ENCODE results near the gene FANCL.
A peak's percentile ranks its signal among the peaks of the same experiment; 100 is the strongest.
"Not testable (repeated sequence)": the region's sequence is repeated elsewhere in the genome, so short reads cannot be mapped to it uniquely, and the experiment has no call there.

FANCL gene

DNA sequence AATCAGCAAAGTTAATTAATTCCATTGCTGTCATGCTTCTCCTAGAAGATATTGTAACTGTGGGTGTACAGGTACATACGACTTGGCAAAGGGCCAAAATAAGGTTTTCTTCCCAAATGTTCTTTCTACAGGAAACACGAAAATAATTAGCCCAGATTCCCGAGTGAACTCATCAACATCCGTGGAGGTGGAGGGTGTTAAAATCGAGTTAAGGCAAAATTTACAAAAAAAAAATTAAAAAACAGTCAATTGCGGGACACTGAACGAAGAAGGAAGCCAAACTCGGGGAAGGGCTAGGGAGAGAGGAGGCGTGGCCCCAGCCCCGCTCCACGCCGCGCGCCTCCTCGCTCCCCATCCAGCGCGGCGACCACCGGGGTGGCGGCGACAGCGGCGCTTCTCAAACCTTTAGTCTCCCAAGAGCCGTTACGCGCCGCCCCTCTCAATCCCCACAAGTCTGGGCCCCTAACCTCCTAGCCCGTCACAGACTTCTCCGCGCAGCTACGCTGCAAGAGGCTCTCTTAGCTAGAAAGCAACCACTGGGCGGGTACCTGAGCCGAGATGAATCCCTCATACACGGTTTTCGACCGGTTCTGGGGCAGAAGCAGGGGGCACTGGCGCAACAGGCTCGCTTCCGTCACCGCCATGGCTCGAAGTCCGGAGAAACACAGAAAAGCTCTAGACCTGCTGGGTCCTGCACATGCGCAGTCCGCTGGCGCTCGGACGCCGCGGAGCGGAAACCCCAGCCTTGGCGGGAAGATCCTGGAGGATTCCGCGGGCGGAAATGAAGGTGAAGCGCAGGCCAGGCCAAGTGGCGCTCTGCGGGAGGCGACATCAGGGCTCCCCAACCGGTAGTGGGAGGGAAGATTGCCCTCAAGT, at the start of gene FANCL:
Gene FANCL, minus strand, starts transcription at position 656 of the 876 bp plus-strand sequence. Its CDS starts 12 bp downstream, at position 644.
- peak; percentile 34 for DNase-seq

DNA sequence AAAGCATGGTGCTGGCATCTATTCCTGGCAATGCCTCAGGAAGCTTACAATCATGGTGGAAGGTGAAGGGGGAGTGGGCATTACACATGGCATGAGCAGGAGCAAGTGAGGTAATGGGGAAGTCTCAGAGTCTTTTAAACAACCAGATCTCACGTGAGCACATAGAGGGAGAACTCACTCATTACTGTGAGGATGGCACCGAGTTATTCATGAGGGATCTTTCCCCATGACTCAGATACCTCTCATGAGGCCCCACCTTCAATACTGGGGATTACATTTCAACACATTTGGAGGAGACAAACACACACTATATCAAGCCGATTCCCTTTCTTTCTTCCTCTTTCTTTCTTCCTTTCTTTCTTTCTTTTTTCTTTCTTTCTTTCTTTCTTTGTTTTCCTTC, 47.9 kb upstream of the FANCL start:
- no peak for DNase-seq

DNA sequence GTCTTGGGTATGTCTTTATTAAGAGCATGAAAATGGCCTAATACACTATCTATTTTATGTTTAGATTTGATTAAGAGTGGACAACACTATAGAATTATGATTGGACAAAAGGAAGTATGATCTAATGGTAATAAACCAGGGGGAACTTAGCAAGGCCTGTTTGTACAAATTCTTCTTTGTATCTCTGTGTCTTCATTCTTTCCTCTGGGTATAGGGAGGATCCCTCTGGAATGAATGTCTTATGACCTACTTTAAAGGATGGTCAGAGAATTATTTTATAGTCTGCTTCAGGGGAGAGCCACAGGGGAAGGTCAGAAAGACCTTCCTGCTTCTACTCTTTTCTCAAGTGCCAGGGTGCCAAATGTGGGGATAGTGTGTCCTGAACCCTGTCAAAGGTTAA, 42.8 kb upstream of the FANCL start:
- no peak for DNase-seq

GRCh38 chr2:58275144-58275543, 34.0 kb upstream of the FANCL start:
- DNase-seq: not testable (repeated sequence)

GRCh38 chr2:58271826-58272225, 30.7 kb upstream of the FANCL start:
- DNase-seq: no peak

GRCh38 chr2:58268685-58269084, 27.6 kb upstream of the FANCL start:
- no peak for DNase-seq

GRCh38 chr2:58266211-58266610, 25.1 kb upstream of the FANCL start:
- no peak for DNase-seq

DNA sequence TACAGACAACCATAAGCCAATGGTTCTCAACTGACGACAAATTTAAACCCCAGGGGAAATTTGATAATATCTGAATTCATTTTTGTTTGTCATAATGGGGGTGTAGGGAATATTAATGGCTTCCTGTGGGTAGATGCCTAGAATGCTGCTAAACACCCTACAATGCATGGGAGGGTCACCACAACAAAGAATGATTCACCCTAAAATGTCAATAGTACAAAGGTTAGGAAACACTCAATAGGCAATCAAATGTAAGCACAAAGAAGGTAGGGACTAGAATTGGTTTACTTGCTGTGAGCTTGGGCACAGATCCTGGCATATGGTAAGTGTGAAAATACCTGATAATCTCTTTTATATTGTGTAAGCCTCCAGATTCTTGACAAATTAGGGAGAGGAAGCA, 20.1 kb upstream of the FANCL start:
- DNase-seq: no peak

GRCh38 chr2:58258456-58258855, 17.3 kb upstream of the FANCL start:
- DNase-seq: not testable (repeated sequence)

- not testable (repeated sequence) for DNase-seq
These were observed 10.4 kb upstream of the FANCL start for GRCh38 chr2:58251331-58252201.

GRCh38 chr2:58241546-58241864, 380 bp upstream of the FANCL start:
- DNase-seq: no peak

DNA sequence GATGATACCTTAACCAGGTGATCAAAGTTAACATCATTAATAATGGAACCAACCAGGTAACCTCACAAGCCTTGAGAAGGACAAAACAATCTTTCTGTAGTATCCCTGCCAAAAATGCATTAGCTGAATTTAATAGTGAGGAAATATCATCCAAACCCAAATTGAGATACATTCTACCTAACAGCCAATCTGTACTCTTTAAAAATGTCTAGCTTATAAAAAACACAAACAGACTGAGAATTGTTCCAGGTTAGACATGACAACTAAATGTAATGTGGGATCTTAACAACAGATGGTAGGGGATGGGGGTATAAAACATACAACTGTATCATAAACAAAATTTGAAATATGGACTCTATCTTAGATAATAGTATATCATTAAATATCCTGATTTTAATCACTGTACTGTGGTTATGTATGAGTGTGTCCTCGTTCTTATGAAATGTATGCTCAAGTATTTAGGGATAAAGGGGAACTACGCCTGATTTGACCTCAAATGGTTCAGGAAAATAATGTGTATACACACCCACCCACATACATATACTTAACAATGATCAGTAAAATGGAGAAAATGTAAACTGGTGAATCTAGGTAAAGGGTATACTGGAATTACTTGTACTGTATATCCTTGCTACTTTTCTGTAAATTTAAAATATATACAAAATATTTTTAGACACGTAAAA, 1.7 kb downstream of the FANCL start:
- DNase-seq: no peak

GRCh38 chr2:58237741-58238140, 3.4 kb downstream of the FANCL start:
- no peak for DNase-seq

DNA sequence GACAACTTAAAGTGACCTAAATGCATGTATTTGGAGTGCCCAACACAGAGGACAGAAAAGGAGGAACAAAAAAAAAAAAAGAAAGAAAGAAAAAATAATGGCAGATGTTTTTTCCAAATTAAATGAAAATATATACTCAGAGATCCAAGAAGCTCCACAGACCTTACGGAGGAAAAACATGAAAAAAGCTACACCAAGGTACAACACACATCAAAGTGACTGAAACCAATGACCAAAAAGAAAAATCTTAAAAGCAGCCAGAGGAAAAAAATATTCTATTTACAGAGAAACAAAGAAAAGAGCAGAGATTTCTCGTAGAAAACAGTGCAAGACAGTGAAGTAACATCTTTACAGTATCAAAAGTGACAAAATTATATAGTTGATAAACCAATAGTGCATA, 5.1 kb downstream of the FANCL start:
- no peak for DNase-seq

DNA sequence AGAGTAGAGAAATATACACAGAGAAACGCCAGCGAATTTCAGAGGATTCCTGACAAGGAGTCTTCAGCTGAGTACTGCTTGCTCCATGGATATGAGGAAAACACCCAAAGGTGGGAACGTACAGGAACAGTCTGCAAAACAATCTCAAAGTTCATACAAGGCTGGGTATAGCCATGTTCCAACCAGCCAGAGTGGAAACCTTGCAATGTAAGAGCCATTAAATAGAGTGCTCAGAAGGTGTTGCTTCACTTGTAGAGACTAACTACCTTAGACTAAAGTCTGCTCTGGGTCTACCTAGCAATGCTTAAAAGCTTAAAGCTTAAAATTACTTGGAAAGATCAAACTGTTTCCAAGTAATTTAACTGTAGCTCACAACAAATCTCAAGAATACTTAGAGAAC, 6.0 kb downstream of the FANCL start:
- DNase-seq: no peak

DNA sequence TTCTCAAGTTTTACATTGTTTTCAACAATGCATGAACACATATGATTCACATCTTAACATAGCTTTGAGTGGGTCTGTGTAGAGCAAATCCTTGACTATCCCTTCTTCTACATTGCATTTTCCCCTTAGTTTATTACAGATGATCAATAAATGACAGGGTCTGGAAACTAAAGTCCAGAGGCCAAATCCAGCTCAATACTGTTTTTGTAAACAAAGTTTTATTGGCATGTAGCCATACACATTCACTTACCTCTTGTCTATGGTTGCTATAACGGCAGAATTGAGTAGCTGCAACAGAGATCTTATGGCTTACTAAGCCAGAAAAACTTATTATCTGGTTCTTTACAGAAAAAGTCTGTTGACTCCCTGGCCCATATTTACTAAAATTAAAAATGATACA, 12.8 kb downstream of the FANCL start:
- DNase-seq: no peak

DNA sequence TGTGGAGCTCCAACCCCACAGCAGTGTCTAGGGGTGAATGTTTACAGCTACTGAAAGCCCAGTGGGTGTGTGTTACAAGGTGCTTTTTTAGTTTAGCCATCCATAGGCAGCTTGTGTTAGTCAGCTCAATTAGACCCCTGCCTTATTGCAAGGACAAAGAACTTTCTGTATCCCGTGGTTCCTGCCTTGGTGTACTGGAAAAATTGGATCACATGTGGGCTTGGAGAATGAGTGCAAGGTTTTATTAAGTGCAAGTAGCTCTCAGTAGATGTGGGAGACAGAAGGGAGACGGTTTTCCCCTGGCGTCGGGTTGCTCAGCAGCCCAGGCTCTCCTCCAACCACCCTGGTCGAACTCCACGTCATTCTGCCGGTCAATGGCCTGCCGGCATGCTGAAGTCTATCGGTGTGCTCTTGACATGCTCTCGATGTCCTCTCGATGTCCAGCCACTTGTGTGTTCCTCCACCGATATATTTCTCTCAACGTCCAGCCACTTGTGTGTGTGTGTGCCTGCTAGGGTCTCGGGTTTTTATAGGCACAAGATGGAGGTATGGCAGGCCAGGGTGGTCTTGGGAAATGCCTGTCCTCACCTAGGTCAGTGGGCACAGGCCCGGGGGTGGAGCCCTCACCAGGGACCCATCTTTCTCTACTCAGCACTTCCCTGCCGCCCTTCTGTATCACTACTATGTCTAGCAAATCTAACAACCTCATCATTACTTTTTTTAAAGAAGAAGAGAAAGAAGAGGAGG, 13.8 kb downstream of the FANCL start:
- DNase-seq: no peak

GRCh38 chr2:58221909-58222308, 19.2 kb downstream of the FANCL start:
- DNase-seq: no peak

DNA sequence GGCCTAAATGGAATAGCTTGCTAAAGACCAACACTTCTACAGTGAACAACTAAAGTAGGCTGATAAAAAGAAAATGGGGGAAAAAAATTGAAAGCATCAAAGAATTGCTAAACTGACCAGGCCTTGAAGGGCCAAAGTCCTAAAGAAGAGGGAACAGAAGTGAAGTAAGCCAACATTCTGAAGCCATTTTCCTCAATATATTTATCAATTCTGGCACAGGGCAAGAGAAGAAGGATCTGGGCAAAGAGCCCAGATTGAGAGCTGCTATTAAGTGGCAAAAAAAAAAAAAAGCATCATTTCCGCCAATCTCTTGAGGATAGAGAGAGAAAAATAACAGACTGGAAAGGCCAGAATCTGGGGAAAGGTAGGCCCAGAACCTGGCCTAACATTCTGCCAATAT, 25.7 kb downstream of the FANCL start:
- no peak for DNase-seq

DNA sequence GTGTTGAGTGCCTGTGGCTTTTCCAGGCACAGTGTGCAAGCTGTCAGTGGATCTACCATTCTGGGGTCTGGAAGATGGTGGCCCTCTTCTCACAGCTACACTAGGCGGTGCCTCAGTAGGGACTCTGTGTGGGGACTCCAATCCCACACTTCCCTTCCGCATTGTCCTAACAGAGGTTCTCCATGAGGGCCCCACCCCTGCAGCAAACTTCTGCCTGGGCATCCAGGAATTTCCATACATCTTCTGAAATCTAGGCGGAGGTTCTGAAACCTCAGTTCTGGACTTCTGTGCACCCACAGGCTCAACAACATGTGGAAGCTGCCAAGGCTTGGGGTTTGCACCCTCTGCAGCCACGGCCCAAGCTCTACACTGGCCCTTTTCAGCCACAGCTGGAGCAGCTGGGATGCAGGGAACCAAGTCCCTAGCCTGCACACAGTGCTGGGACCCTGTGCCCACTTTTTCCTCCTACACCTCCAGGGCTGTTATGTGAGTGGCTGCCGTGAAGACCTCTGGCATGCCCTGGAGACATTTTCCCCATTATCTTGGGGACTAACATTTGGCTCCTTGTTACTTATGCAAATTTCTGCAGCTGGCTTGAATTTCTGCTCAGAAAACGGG, 30.1 kb downstream of the FANCL start:
- not testable (repeated sequence) for DNase-seq

DNA sequence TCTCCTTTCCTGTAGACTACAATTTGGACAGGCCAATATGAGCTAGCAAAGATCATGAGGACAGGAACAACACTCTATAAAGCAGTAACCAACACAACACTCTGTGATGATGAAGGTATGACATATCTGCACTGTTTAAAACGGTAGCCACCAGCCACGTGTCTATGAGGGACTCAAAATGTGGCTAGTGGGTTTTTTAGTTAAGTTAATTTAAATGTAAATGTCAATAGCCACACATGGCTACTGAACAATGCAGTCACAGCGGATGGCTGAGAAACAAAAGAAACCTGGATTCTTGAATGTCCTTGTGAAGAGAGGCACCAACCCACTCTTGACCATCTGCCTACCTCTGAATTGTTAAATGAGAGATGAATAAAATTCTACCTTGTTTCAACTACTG, 33.9 kb downstream of the FANCL start:
- DNase-seq: no peak

DNA sequence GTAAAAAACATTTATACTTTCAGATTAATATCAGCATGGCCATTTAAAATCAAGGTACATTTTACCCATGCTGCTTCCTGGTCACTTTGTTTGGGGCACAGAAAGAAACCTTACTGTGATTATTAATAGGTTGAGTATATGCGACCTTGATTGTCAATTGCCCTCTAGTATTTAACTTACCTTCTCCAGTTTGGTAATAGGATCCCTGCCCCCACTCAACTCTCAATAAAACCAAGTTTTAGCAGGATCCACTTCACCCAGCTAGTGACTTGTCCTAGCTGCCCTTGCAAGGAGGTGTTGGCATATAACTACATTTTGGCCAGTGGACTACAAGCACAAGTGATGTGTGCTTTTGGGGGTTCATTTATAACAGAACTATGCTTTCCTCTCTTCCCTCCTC, 34.3 kb downstream of the FANCL start:
- no peak for DNase-seq
